Activated CD4-positive, alpha-beta T cell treated with anti-CD3 and anti-CD28 coated beads, Interleukin-2, amount 10 ng/mL, durations not matched to agents 24 days and 14 days (primary cell): ENCODE measurements around the gene ACP1. TPM values are rescaled to one million over a fixed set of nuclear protein-coding genes. Genes with fewer than 3 reads are reported as not detected.

Source experiments
- DNase-seq: peaks from one replicate; pipeline ENCODE4 v3.0.0; 2022
- H3K27ac Mint-ChIP-seq: one replicate; pipeline ENCODE4 v1.8.0; 2022; ENCODE audit warnings: mild to moderate bottlenecking, mixed read lengths
- H3K27me3 Mint-ChIP-seq: one replicate; pipeline ENCODE4 v1.8.0; 2022; ENCODE audit warnings: mixed read lengths
- H3K36me3 Mint-ChIP-seq: one replicate; pipeline ENCODE4 v1.8.0; 2022; ENCODE audit warnings: low read depth, mild to moderate bottlenecking, mixed read lengths
- H3K4me1 Mint-ChIP-seq: one replicate; pipeline ENCODE4 v1.8.0; 2021; ENCODE audit warnings: mixed read lengths
- H3K4me3 Mint-ChIP-seq: one replicate; pipeline ENCODE4 v1.8.0; 2022; ENCODE audit warnings: mild to moderate bottlenecking, moderate library complexity, mixed read lengths
- H3K9me3 Mint-ChIP-seq: one replicate; pipeline ENCODE4 v1.8.0; 2021; ENCODE audit warnings: mixed read lengths
- intact Hi-C: fragments of 100-400 bp; cut with micrococcal nuclease; formaldehyde crosslinking; loops from one replicate; pipeline ENCODE4 v1.15.1; 2023
- total RNA-seq: library from RNA; stranded (reverse); gene quantifications from 2 replicates; pipeline ENCODE4 v1.2.3, GENCODE V29; 2022

The ACP1 gene
- 124 and 127 TPM in 2 replicates for total RNA-seq

- intact Hi-C loops, result loop anchor here (1.0 to 2.0 kb wide), 3 partner anchors 18 to 412 kb away; no protein-coding TSS in a partner anchor
- Mint-ChIP-seq H3K27ac (peak within 1 kb of the TSS; percentile 97), H3K4me1 (peaks cover 39% of the 10 kb centered on the region), H3K36me3 (peaks cover 21% of the 10 kb centered on the region), H3K9me3 (no peaks in the 10 kb centered on the region), H3K4me3 (peak within 1 kb of the TSS; percentile 97), H3K27me3 (no peaks in the 10 kb centered on the region)
- DNase-seq, result peak; percentile 99
Observed at GRCh38 chr2:264493-265468, at the start of gene ACP1. TSS of gene ACP1 (plus strand) at chr2:264947. CDS start at chr2:264965, 18 bp downstream.

- intact Hi-C loops, result no loop called here
- no peaks in the 10 kb centered on the region for H3K4me1 Mint-ChIP-seq
- H3K27ac Mint-ChIP-seq, result no peak overlapping the region
- H3K27me3 Mint-ChIP-seq, result peaks cover 5% of the 10 kb centered on the region
- no peaks in the 10 kb centered on the region for H3K36me3 Mint-ChIP-seq
- no peak overlapping the region for H3K4me3 Mint-ChIP-seq
- H3K9me3 Mint-ChIP-seq, result no peaks in the 10 kb centered on the region
- no peak for DNase-seq
Observed at GRCh38 chr2:216068-216467, 48.7 kb upstream of the ACP1 start.

GRCh38 chr2:223451-223850 is 41.3 kb upstream of the ACP1 start:
- H3K27me3 Mint-ChIP-seq, result no peaks in the 10 kb centered on the region
- no peaks in the 10 kb centered on the region for H3K4me1 Mint-ChIP-seq
- intact Hi-C loops, result no loop called here
- no peak overlapping the region for H3K27ac Mint-ChIP-seq
- peaks cover 9% of the 10 kb centered on the region for H3K36me3 Mint-ChIP-seq
- no peak overlapping the region for H3K4me3 Mint-ChIP-seq
- H3K9me3 Mint-ChIP-seq, result peaks cover 7% of the 10 kb centered on the region
- no peak for DNase-seq

- H3K4me3 Mint-ChIP-seq, result no peak overlapping the region
- H3K4me1 Mint-ChIP-seq, result no peaks in the 10 kb centered on the region
- no peak overlapping the region for H3K27ac Mint-ChIP-seq
- intact Hi-C loops, result no loop called here
- H3K36me3 Mint-ChIP-seq, result peaks cover 9% of the 10 kb centered on the region
- no peak for DNase-seq
- H3K9me3 Mint-ChIP-seq, result peaks cover 7% of the 10 kb centered on the region
- H3K27me3 Mint-ChIP-seq, result no peaks in the 10 kb centered on the region
Observed at GRCh38 chr2:223971-224760, 40.6 kb upstream of the ACP1 start.

- H3K36me3 Mint-ChIP-seq, result peaks cover 11% of the 10 kb centered on the region
- DNase-seq, result no peak
- H3K9me3 Mint-ChIP-seq, result peaks cover 7% of the 10 kb centered on the region
- intact Hi-C loops, result no loop called here
- H3K27me3 Mint-ChIP-seq, result no peaks in the 10 kb centered on the region
- H3K4me1 Mint-ChIP-seq, result no peaks in the 10 kb centered on the region
- no peak overlapping the region for H3K27ac Mint-ChIP-seq
- H3K4me3 Mint-ChIP-seq, result no peak overlapping the region
Observed at GRCh38 chr2:228115-228514, 36.6 kb upstream of the ACP1 start.

GRCh38 chr2:228518-229278 is 36.0 kb upstream of the ACP1 start:
- H3K27ac Mint-ChIP-seq, result no peak overlapping the region
- no peaks in the 10 kb centered on the region for H3K4me1 Mint-ChIP-seq
- no peak for DNase-seq
- peaks cover 11% of the 10 kb centered on the region for H3K36me3 Mint-ChIP-seq
- no peaks in the 10 kb centered on the region for H3K27me3 Mint-ChIP-seq
- peaks cover 7% of the 10 kb centered on the region for H3K9me3 Mint-ChIP-seq
- H3K4me3 Mint-ChIP-seq, result no peak overlapping the region
- intact Hi-C loops, result no loop called here

- H3K4me3 Mint-ChIP-seq, result no peak overlapping the region
- peaks cover 2% of the 10 kb centered on the region for H3K9me3 Mint-ChIP-seq
- no peak for DNase-seq
- intact Hi-C loops, result no loop called here
- no peak overlapping the region for H3K27ac Mint-ChIP-seq
- H3K4me1 Mint-ChIP-seq, result no peaks in the 10 kb centered on the region
- peaks cover 5% of the 10 kb centered on the region for H3K36me3 Mint-ChIP-seq
- no peaks in the 10 kb centered on the region for H3K27me3 Mint-ChIP-seq
Observed at GRCh38 chr2:231521-232185, 33.1 kb upstream of the ACP1 start.

GRCh38 chr2:233030-233429 is 31.7 kb upstream of the ACP1 start:
- H3K27ac Mint-ChIP-seq, result no peak overlapping the region
- no peak overlapping the region for H3K4me3 Mint-ChIP-seq
- intact Hi-C loops, result no loop called here
- H3K4me1 Mint-ChIP-seq, result no peaks in the 10 kb centered on the region
- DNase-seq, result no peak
- H3K9me3 Mint-ChIP-seq, result no peaks in the 10 kb centered on the region
- H3K27me3 Mint-ChIP-seq, result no peaks in the 10 kb centered on the region
- H3K36me3 Mint-ChIP-seq, result peaks cover 2% of the 10 kb centered on the region

GRCh38 chr2:234421-234820 is 30.3 kb upstream of the ACP1 start:
- intact Hi-C loops, result no loop called here
- H3K27ac Mint-ChIP-seq, result no peak overlapping the region
- peaks cover 2% of the 10 kb centered on the region for H3K36me3 Mint-ChIP-seq
- H3K4me3 Mint-ChIP-seq, result no peak overlapping the region
- no peaks in the 10 kb centered on the region for H3K27me3 Mint-ChIP-seq
- DNase-seq, result no peak
- H3K4me1 Mint-ChIP-seq, result no peaks in the 10 kb centered on the region
- no peaks in the 10 kb centered on the region for H3K9me3 Mint-ChIP-seq

- H3K9me3 Mint-ChIP-seq, result no peaks in the 10 kb centered on the region
- H3K36me3 Mint-ChIP-seq, result peaks cover 3% of the 10 kb centered on the region
- H3K4me1 Mint-ChIP-seq, result no peaks in the 10 kb centered on the region
- H3K27ac Mint-ChIP-seq, result no peak overlapping the region
- no peak overlapping the region for H3K4me3 Mint-ChIP-seq
- DNase-seq, result no peak
- intact Hi-C loops, result no loop called here
- H3K27me3 Mint-ChIP-seq, result no peaks in the 10 kb centered on the region
Observed at GRCh38 chr2:236993-237539, 27.7 kb upstream of the ACP1 start.

- H3K27me3 Mint-ChIP-seq, result no peaks in the 10 kb centered on the region
- H3K27ac Mint-ChIP-seq, result no peak overlapping the region
- no peak for DNase-seq
- peaks cover 7% of the 10 kb centered on the region for H3K36me3 Mint-ChIP-seq
- H3K9me3 Mint-ChIP-seq, result no peaks in the 10 kb centered on the region
- no peak overlapping the region for H3K4me3 Mint-ChIP-seq
- intact Hi-C loops, result no loop called here
- no peaks in the 10 kb centered on the region for H3K4me1 Mint-ChIP-seq
Observed at GRCh38 chr2:237878-238277, 26.9 kb upstream of the ACP1 start.

- intact Hi-C loops, result no loop called here
- H3K36me3 Mint-ChIP-seq, result peaks cover 5% of the 10 kb centered on the region
- DNase-seq, result no peak
Observed at GRCh38 chr2:238431-238830, 26.3 kb upstream of the ACP1 start.

GRCh38 chr2:238869-239268 is 25.9 kb upstream of the ACP1 start:
- Mint-ChIP-seq H3K36me3 (peaks cover 5% of the 10 kb centered on the region), H3K9me3 (no peaks in the 10 kb centered on the region), H3K27me3 (no peaks in the 10 kb centered on the region), H3K4me3 (no peak overlapping the region), H3K4me1 (no peaks in the 10 kb centered on the region), H3K27ac (no peak overlapping the region)
- intact Hi-C loops, result no loop called here
- no peak for DNase-seq

More at GRCh38 chr2:238431-238830, 26.3 kb upstream of the ACP1 start:
- Mint-ChIP-seq H3K27me3 (no peaks in the 10 kb centered on the region), H3K27ac (no peak overlapping the region), H3K4me3 (no peak overlapping the region), H3K9me3 (no peaks in the 10 kb centered on the region), H3K4me1 (no peaks in the 10 kb centered on the region)
